ENCODE measurements around the gene EFHD2. TPM values are rescaled to one million over a fixed set of nuclear protein-coding genes. Genes with fewer than 3 reads are reported as not detected.

The EFHD2 gene
- total RNA-seq, 1 experiment from 2014 or later, result 48.5 TPM

- Mint-ChIP-seq H3K27me3 (ENCODE audit: insufficient read depth, unreplicated experiment) (no peaks in the 10 kb centered on the region), H3K9me3 (ENCODE audit: unreplicated experiment) (no peaks in the 10 kb centered on the region), H3K4me1 (ENCODE audit: insufficient read depth, unreplicated experiment) (no peaks in the 10 kb centered on the region), H3K4me3 (ENCODE audit: unreplicated experiment) (no peak overlapping the region), H3K36me3 (ENCODE audit: insufficient read depth, unreplicated experiment) (no peaks in the 10 kb centered on the region), H3K27ac (ENCODE audit: low read depth, unreplicated experiment) (no peak overlapping the region)
- ChIA-PET CTCF (no interaction called here), POLR2A (interaction anchor here (0.6 to 1.9 kb wide), 2 partner anchors 10 to 29 kb away, joined by 3 to 5 read pairs; no protein-coding TSS in a partner anchor)
- no peak for DNase-seq (ENCODE audit: unreplicated experiment)
- no peak for TF ChIP-seq CTCF (IDR thresholded peaks at IDR 0.05; ENCODE audit: unreplicated experiment)
- BruUV-seq (replicated peaks), result no TSS peak
- intact Hi-C loops (cut with micrococcal nuclease), result no loop called here
These were observed 19.0 kb upstream of the EFHD2 start for GRCh38 chr1:15390667-15391066.

GRCh38 chr1:15391366-15391765 is 18.3 kb upstream of the EFHD2 start:
- H3K9me3 Mint-ChIP-seq (ENCODE audit: unreplicated experiment), result no peaks in the 10 kb centered on the region
- POLR2A ChIA-PET, result interaction anchor here (0.6 to 1.9 kb wide), 2 partner anchors 9 to 30 kb away, joined by 3 to 5 read pairs; no protein-coding TSS in a partner anchor
- intact Hi-C loops (cut with micrococcal nuclease), result no loop called here
- CTCF ChIA-PET, result no interaction called here
- no peak overlapping the region for H3K4me3 Mint-ChIP-seq (ENCODE audit: unreplicated experiment)
- no peak overlapping the region for H3K27ac Mint-ChIP-seq (ENCODE audit: low read depth, unreplicated experiment)
- TF ChIP-seq CTCF (IDR thresholded peaks at IDR 0.05; ENCODE audit: unreplicated experiment), result no peak
- no peaks in the 10 kb centered on the region for H3K4me1 Mint-ChIP-seq (ENCODE audit: insufficient read depth, unreplicated experiment)
- H3K36me3 Mint-ChIP-seq (ENCODE audit: insufficient read depth, unreplicated experiment), result no peaks in the 10 kb centered on the region
- no peak for DNase-seq (ENCODE audit: unreplicated experiment)
- no peaks in the 10 kb centered on the region for H3K27me3 Mint-ChIP-seq (ENCODE audit: insufficient read depth, unreplicated experiment)
- no TSS peak for BruUV-seq (replicated peaks)

- POLR2A ChIA-PET, result no interaction called here
- no peaks in the 10 kb centered on the region for H3K27me3 Mint-ChIP-seq (ENCODE audit: insufficient read depth, unreplicated experiment)
- H3K4me3 Mint-ChIP-seq (ENCODE audit: unreplicated experiment), result no peak overlapping the region
- H3K27ac Mint-ChIP-seq (ENCODE audit: low read depth, unreplicated experiment), result no peak overlapping the region
- CTCF ChIA-PET, result interaction anchor here (0.6 to 0.7 kb wide), 2 partner anchors 48 to 56 kb away, joined by 3 to 4 read pairs; no protein-coding TSS in a partner anchor
- no peaks in the 10 kb centered on the region for H3K36me3 Mint-ChIP-seq (ENCODE audit: insufficient read depth, unreplicated experiment)
- no peaks in the 10 kb centered on the region for H3K9me3 Mint-ChIP-seq (ENCODE audit: unreplicated experiment)
- no peak for TF ChIP-seq CTCF (IDR thresholded peaks at IDR 0.05; ENCODE audit: unreplicated experiment)
- intact Hi-C loops (cut with micrococcal nuclease), result no loop called here
- DNase-seq (ENCODE audit: unreplicated experiment), result no peak
- BruUV-seq (replicated peaks), result no TSS peak
- no peaks in the 10 kb centered on the region for H3K4me1 Mint-ChIP-seq (ENCODE audit: insufficient read depth, unreplicated experiment)
These were observed 16.0 kb upstream of the EFHD2 start for GRCh38 chr1:15393475-15394257.

GRCh38 chr1:15394258-15394690 is 15.4 kb upstream of the EFHD2 start:
- Mint-ChIP-seq H3K27ac (ENCODE audit: low read depth, unreplicated experiment) (no peak overlapping the region), H3K27me3 (ENCODE audit: insufficient read depth, unreplicated experiment) (no peaks in the 10 kb centered on the region), H3K9me3 (ENCODE audit: unreplicated experiment) (no peaks in the 10 kb centered on the region), H3K4me3 (ENCODE audit: unreplicated experiment) (no peak overlapping the region), H3K4me1 (ENCODE audit: insufficient read depth, unreplicated experiment) (no peaks in the 10 kb centered on the region), H3K36me3 (ENCODE audit: insufficient read depth, unreplicated experiment) (no peaks in the 10 kb centered on the region)
- BruUV-seq (replicated peaks), result no TSS peak
- ChIA-PET CTCF (interaction anchor here (0.7 kb wide), 1 partner anchor 47 kb away, joined by 4 read pairs; no protein-coding TSS in a partner anchor), POLR2A (interaction anchor here (0.7 kb wide), 1 partner anchor 69 kb away, joined by 3 read pairs; no protein-coding TSS in a partner anchor)
- no peak for TF ChIP-seq CTCF (IDR thresholded peaks at IDR 0.05; ENCODE audit: unreplicated experiment)
- no peak for DNase-seq (ENCODE audit: unreplicated experiment)
- intact Hi-C loops (cut with micrococcal nuclease), result no loop called here

All from MCF 10A (cell line).